GM23338 (cell line): ENCODE measurements around the gene LRRC8B. TPM values are rescaled to one million over a fixed set of nuclear protein-coding genes. Genes with fewer than 3 reads are reported as not detected.

Experiments used
- ATAC-seq: fragments of 200-7000 bp; cut with Tn5 transposase; 3 replicates; pipeline ENCODE4 v1.9.1; 2020
- DNase-seq: peaks from one replicate; pipeline ENCODE4 v3.0.0-alpha.2; 2015; ENCODE audit warnings: low spot score
- H2AFZ ChIP-seq: fragments of 200-600 bp; sonication (generic); 2 replicates; pipeline ENCODE4 v1.8.0; 2016; ENCODE audit warnings: antibody characterized with exemption, mild to moderate bottlenecking, moderate library complexity
- H3F3A ChIP-seq: fragments of 200-600 bp; sonication (generic); replicated peaks from 2 replicates; pipeline ENCODE4 v1.8.0; 2017; ENCODE audit warnings: antibody characterized with exemption, mixed run types, low read depth
- H3K27ac ChIP-seq: fragments of 200-600 bp; sonication (generic); 2 replicates; pipeline ENCODE4 v1.6.1; 2016; ENCODE audit warnings: low read depth
- H3K27me3 ChIP-seq: fragments of 200-600 bp; sonication (generic); 2 replicates; pipeline ENCODE4 v1.8.0; 2016; ENCODE audit warnings: mild to moderate bottlenecking, mixed run types, moderate library complexity; ENCODE audit not compliant: insufficient read depth
- H3K36me3 ChIP-seq: fragments of 200-600 bp; sonication (generic); 2 replicates; pipeline ENCODE4 v1.8.0; 2016; ENCODE audit warnings: mild to moderate bottlenecking; ENCODE audit not compliant: insufficient read depth
- H3K4me1 ChIP-seq: fragments of 200-600 bp; sonication (generic); 2 replicates; pipeline ENCODE4 v1.8.0; 2016; ENCODE audit warnings: mild to moderate bottlenecking, moderate library complexity; ENCODE audit not compliant: insufficient read depth
- H3K4me2 ChIP-seq: fragments of 200-600 bp; sonication (generic); 2 replicates; pipeline ENCODE4 v1.7.1; 2017; ENCODE audit warnings: mixed run types
- H3K4me3 ChIP-seq: fragments of 200-600 bp; sonication (generic); 2 replicates; pipeline ENCODE4 v1.6.1; 2016; ENCODE audit warnings: mixed run types
- H3K79me2 ChIP-seq: fragments of 200-600 bp; sonication (generic); replicated peaks from 2 replicates; pipeline ENCODE4 v1.8.0; 2017; ENCODE audit warnings: mild to moderate bottlenecking; ENCODE audit not compliant: insufficient read depth
- H3K9me2 ChIP-seq: fragments of 200-600 bp; sonication (generic); 2 replicates; pipeline ENCODE4 v1.8.0; 2017; ENCODE audit not compliant: insufficient read depth
- H4K20me1 ChIP-seq: fragments of 200-600 bp; sonication (generic); replicated peaks from 2 replicates; pipeline ENCODE4 v1.8.0; 2017; ENCODE audit warnings: mild to moderate bottlenecking; ENCODE audit not compliant: insufficient read depth
- H3K27ac Mint-ChIP-seq: 2 replicates; pipeline ENCODE4 v1.8.0; 2020; ENCODE audit warnings: inconsistent platforms, mild to moderate bottlenecking, moderate library complexity, mixed read lengths
- H3K27me3 Mint-ChIP-seq: 3 replicates; pipeline ENCODE4 v1.8.0; 2022; ENCODE audit warnings: low read depth, mild to moderate bottlenecking, moderate library complexity, mixed read lengths, inconsistent platforms; ENCODE audit not compliant: insufficient read depth, poor library complexity
- H3K36me3 Mint-ChIP-seq: 3 replicates; pipeline ENCODE4 v1.8.0; 2021; ENCODE audit warnings: low read depth, mild to moderate bottlenecking, inconsistent platforms, moderate library complexity, mixed read lengths
- H3K4me1 Mint-ChIP-seq: 3 replicates; pipeline ENCODE4 v1.8.0; 2020; ENCODE audit warnings: mild to moderate bottlenecking, inconsistent platforms, mixed read lengths
- H3K4me3 Mint-ChIP-seq: 3 replicates; pipeline ENCODE4 v1.8.0; 2021; ENCODE audit warnings: moderate library complexity, mild to moderate bottlenecking, inconsistent platforms, mixed read lengths
- H3K9me3 Mint-ChIP-seq: 3 replicates; pipeline ENCODE4 v1.8.0; 2020; ENCODE audit warnings: moderate library complexity, mild to moderate bottlenecking, inconsistent platforms, mixed read lengths
- EZH2 ChIP-seq: fragments of 200-600 bp; sonication (generic); IDR thresholded peaks from one replicate; pipeline ENCODE4 v1.8.0; 2017; ENCODE audit warnings: antibody characterized with exemption, mild to moderate bottlenecking, low read depth; ENCODE audit not compliant: unreplicated experiment
- JUNB ChIP-seq: IDR thresholded peaks from one replicate; pipeline ENCODE4 v1.6.1; 2016; ENCODE audit warnings: antibody characterized with exemption; ENCODE audit not compliant: unreplicated experiment
- ZNF331 ChIP-seq: fragments of 250-450 bp; sonication (Bioruptor Pico); IDR thresholded peaks from 2 replicates; pipeline ENCODE4 v1.5.0; 2020; ENCODE audit warnings: low read depth, mild to moderate bottlenecking, moderate library complexity
- polyA plus RNA-seq: library from polyadenylated mRNA; unstranded; fragments of >200 nt; fragmentation: Nextera tagmentation; extraction: Ambion mirVana; gene quantifications from 2 replicates; pipeline ENCODE4 v1.2.1, GENCODE V29; 2016
- total RNA-seq: library from RNA; depleted of rRNA; stranded (reverse); fragments of >200 nt; shearing (Covaris generic); gene quantifications from 2 replicates; pipeline ENCODE4 v1.2.3, GENCODE V29; 2014
- TF ChIP-seq, protein P1 (sequence below): IDR thresholded peaks from 2 replicates; pipeline ENCODE4 v1.6.1; 2016; ENCODE audit warnings: antibody characterized with exemption
- TF ChIP-seq, protein P2 (sequence below): fragments of 250-450 bp; sonication (Bioruptor Pico); IDR thresholded peaks from 2 replicates; pipeline ENCODE4 v1.5.0; 2020; ENCODE audit warnings: mild to moderate bottlenecking, moderate library complexity

LRRC8B gene
- total and polyA plus RNA-seq, 2 experiments from 2014 or later, result 9.0 to 26.5 TPM

DNA sequence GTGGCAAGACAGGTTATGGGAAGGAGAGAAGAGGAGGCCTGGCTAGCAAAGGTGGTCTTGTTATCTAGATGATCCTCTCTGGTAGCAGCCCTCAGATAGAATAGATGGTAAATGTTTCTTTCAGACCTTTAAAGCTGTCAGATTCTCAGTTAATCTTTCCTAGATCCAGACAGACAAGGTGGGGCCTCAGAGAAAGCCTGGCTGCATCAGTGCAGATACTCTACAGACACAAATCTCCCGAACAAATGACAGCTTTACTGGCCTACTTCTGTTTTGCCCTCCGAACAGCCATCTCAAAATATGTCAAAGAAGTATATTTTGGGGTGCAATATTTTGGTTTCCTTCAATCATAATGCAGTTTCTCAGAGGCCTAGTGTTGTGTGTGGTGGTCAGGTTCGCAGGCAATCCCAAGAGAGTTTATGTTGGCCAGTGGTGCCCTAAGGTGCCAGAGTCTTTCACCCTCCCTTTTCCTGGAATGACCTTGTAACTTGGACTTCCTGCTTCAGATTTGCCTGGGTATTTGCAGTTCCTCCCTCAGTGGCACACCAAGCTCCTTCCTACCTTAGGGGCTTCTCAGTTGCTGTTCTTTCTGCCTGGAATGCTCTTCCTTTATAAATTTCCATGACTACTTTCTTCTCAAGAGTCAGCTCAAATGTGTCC is 7.0 kb downstream of the LRRC8B start:
- Histone ChIP-seq H3K4me1 (peaks cover 30% of the 10 kb centered on the region), H4K20me1 (peaks cover 24% of the 10 kb centered on the region), H3K36me3 (no peaks in the 10 kb centered on the region), H3K27ac (no peak overlapping the region), H3K4me2 (peak overlapping the region; percentile 50; the same call in 1 of the 2 replicates), H3K4me3 (no peak overlapping the region), H2AFZ (no peak overlapping the region), H3K9me2 (no peaks in the 10 kb centered on the region), H3K79me2 (peaks cover 98% of the 10 kb centered on the region), H3F3A (no peaks in the 10 kb centered on the region), H3K27me3 (no peaks in the 10 kb centered on the region)
- TF ChIP-seq, protein P1, sequence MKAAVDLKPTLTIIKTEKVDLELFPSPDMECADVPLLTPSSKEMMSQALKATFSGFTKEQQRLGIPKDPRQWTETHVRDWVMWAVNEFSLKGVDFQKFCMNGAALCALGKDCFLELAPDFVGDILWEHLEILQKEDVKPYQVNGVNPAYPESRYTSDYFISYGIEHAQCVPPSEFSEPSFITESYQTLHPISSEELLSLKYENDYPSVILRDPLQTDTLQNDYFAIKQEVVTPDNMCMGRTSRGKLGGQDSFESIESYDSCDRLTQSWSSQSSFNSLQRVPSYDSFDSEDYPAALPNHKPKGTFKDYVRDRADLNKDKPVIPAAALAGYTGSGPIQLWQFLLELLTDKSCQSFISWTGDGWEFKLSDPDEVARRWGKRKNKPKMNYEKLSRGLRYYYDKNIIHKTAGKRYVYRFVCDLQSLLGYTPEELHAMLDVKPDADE, result no peak
- TF ChIP-seq EZH2 (no peak), JUNB (no peak), ZNF331 (no peak)
- TF ChIP-seq, protein P2, sequence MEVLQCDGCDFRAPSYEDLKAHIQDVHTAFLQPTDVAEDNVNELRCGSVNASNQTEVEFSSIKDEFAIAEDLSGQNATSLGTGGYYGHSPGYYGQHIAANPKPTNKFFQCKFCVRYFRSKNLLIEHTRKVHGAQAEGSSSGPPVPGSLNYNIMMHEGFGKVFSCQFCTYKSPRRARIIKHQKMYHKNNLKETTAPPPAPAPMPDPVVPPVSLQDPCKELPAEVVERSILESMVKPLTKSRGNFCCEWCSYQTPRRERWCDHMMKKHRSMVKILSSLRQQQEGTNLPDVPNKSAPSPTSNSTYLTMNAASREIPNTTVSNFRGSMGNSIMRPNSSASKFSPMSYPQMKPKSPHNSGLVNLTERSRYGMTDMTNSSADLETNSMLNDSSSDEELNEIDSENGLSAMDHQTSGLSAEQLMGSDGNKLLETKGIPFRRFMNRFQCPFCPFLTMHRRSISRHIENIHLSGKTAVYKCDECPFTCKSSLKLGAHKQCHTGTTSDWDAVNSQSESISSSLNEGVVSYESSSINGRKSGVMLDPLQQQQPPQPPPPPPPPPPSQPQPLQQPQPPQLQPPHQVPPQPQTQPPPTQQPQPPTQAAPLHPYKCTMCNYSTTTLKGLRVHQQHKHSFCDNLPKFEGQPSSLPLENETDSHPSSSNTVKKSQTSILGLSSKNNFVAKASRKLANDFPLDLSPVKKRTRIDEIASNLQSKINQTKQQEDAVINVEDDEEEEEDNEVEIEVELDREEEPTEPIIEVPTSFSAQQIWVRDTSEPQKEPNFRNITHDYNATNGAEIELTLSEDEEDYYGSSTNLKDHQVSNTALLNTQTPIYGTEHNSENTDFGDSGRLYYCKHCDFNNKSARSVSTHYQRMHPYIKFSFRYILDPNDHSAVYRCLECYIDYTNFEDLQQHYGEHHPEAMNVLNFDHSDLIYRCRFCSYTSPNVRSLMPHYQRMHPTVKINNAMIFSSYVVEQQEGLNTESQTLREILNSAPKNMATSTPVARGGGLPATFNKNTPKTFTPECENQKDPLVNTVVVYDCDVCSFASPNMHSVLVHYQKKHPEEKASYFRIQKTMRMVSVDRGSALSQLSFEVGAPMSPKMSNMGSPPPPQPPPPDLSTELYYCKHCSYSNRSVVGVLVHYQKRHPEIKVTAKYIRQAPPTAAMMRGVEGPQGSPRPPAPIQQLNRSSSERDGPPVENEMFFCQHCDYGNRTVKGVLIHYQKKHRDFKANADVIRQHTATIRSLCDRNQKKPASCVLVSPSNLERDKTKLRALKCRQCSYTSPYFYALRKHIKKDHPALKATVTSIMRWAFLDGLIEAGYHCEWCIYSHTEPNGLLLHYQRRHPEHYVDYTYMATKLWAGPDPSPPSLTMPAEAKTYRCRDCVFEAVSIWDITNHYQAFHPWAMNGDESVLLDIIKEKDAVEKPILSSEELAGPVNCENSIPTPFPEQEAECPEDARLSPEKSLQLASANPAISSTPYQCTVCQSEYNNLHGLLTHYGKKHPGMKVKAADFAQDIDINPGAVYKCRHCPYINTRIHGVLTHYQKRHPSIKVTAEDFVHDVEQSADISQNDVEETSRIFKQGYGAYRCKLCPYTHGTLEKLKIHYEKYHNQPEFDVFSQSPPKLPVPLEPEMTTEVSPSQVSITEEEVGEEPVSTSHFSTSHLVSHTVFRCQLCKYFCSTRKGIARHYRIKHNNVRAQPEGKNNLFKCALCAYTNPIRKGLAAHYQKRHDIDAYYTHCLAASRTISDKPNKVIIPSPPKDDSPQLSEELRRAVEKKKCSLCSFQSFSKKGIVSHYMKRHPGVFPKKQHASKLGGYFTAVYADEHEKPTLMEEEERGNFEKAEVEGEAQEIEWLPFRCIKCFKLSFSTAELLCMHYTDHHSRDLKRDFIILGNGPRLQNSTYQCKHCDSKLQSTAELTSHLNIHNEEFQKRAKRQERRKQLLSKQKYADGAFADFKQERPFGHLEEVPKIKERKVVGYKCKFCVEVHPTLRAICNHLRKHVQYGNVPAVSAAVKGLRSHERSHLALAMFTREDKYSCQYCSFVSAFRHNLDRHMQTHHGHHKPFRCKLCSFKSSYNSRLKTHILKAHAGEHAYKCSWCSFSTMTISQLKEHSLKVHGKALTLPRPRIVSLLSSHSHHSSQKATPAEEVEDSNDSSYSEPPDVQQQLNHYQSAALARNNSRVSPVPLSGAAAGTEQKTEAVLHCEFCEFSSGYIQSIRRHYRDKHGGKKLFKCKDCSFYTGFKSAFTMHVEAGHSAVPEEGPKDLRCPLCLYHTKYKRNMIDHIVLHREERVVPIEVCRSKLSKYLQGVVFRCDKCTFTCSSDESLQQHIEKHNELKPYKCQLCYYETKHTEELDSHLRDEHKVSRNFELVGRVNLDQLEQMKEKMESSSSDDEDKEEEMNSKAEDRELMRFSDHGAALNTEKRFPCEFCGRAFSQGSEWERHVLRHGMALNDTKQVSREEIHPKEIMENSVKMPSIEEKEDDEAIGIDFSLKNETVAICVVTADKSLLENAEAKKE, result no peak
- Mint-ChIP-seq H3K27ac (peak overlapping the region; percentile 34; the same call in 1 of the 2 replicates), H3K4me3 (no peak overlapping the region; the same call in 2 of the 3 replicates), H3K27me3 (peaks cover 3% of the 10 kb centered on the region), H3K36me3 (peaks cover 8% of the 10 kb centered on the region; the same call in 2 of the 3 replicates), H3K9me3 (no peaks in the 10 kb centered on the region; the same call in 2 of the 3 replicates), H3K4me1 (peaks cover 32% of the 10 kb centered on the region)
- ATAC-seq (no peak), DNase-seq (no peak)
